Amygdala (tissue), 56 donors: ENCODE measurements around the gene PTPRN2.
"Not testable (repeated sequence)": the region's sequence is repeated elsewhere in the genome, so short reads cannot be mapped to it uniquely, and the experiment has no call there.

Experiments
- DNase-seq, 56 donors: peaks; one replicate each; lab custom pipeline; 2025; lab: John Stamatoyannopoulos, UW

The PTPRN2 gene

DNA sequence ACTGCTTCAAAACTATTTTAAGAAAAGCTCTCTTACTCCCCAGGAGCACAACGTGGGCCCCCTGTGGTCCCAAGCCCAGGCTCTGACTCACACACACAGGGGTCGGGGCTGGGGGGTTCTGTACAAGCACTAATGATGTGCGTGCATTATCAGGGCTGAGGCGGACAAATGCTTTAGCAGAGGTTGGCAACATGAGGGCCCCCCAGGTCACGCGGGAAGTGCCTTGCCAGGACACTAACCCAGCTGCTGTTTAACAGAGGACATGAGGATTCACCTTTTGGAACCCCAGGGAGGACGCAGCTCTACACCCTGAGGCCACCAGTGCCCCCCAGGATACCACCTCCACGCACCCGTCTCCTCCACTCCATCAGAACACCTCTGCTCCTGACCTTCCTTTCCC is 908.0 kb downstream of the PTPRN2 start:
- no peak for DNase-seq

DNA sequence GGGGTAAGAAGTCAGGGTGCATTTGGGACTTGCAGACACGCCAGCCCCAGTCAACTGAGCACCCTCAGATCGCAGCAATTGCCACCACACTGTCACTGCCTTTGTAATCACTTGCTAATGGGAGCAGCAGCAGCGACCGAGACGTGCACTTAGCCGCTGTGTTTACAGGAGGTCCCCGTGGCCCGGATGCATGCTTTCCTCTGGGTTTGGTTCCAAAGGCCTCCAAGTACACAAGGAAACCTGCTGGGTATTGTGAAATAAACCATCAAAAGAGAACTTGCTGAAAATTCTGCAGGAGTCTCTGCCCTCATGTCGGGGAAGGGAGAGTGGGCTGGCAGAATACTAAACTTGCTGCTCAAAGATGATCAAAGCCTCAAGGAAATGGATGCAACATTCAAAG is 909.1 kb downstream of the PTPRN2 start:
- DNase-seq: peak in 1 of 56 donors; percentile 24

DNA sequence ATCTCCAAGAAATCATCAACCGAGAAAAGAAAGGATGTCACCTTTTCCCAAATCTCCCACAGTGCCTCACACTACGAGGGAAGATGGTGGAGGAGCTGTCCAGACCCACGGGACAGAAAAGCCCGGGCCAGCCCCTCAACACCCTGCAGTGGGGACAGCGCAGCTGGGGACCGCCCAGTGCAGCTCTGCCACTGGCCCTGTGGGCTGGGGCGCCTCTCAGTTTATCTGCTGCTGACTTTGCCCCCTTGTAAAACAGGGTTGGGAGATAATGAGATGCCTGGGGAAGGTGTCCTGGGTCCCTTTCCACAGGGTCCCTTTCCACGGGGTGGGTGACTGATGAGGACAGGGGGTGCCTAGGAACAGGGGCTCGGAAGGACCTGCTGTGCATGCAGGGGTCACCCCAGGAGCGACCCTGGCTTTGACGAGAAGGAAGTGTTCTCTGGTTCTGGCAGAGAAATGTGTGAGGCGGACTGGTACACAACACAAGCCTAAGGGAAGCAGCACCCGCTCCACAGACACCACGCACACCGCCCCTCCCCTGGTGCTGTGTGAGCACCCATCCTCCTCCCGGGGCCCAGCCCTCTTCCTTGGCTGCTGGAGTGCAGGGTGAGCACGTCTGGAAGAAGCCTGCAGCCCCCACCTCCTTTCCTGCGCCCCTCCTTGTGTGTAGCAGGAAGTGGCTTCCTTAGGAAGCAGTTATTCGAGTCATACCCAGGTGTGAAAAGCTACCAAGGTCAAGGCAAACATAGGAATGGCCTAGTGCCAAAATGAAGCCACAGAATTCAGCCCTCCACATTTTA is 911.0 kb downstream of the PTPRN2 start:
- no peak for DNase-seq

DNA sequence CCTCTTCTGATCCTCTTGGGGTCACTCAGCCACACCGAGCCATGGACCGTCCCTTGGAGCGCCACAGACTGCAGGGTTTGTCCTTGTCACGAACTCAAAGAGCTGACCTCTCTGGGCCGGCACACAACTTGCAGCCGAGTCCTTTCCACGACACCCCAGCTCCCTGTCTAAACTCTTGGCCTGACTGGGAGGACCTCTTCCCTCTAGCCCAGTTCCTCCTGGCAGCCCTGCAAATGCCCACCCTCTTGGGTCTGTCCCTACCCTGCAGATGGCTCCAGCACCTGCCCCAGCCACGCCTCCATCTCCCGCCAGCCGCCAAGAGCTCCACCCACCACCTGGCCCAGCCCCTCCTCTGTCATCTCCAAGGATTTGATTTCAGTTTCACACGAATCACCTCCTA is 911.6 kb downstream of the PTPRN2 start:
- DNase-seq: no peak

DNA sequence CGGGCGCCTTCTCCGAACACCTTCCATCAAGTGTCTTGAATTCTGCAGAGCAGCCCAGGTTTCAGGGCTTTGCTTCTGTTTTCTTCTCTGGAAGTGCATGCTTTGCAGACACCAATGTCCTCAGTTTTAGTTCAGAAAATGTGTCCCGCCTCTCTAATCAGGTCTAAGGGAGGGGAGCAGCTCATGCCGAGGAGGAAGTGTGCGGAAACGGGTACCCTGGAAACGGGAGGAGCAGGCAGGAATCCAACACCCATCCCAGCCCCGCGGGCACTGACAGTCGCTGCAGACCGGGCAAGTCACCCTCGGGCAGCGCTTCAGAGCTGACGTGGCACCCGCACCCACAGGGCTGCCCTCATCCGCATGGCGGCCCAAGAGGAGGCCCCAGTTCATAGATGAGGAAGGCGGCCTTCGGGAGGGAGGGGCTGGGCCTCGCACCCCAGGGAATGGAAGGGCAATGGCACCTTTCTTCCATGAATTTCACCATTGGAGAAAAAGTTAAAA is 912.1 kb downstream of the PTPRN2 start:
- DNase-seq: no peak

DNA sequence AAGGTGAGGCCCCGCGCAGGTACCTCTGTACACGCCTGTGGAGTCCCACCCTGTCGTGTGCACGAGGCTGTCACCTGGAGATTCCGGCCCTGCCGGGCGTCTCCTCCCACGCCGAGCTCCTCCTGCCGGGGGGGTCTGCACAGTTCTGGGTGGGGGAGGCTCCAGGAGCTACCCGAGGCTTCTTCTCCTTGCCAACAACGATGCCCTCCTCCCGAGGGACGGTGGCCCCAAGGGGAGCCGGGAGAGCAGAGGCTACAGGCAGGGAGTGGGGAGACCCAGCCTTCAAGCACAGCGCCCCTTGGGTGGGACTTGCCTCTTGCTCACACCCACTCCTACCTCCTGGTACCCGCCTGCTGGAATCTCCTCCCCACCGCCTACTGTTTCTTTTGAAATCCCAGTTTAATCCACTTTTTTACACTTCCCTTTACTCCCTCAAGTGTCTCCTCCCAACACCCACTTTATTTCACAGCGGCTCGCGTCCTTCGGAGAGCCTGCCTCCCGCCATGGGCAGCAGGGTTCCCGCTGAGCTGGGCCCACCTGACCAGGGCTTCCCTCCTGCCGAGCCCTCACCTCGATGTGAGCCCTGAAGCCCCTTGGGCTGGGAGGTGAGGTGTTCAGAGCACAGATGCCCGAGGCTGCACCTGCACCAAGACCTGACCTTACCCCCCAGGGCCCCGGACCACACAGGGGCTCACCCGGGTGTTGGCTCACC is 912.8 kb downstream of the PTPRN2 start:
- DNase-seq: no peak

DNA sequence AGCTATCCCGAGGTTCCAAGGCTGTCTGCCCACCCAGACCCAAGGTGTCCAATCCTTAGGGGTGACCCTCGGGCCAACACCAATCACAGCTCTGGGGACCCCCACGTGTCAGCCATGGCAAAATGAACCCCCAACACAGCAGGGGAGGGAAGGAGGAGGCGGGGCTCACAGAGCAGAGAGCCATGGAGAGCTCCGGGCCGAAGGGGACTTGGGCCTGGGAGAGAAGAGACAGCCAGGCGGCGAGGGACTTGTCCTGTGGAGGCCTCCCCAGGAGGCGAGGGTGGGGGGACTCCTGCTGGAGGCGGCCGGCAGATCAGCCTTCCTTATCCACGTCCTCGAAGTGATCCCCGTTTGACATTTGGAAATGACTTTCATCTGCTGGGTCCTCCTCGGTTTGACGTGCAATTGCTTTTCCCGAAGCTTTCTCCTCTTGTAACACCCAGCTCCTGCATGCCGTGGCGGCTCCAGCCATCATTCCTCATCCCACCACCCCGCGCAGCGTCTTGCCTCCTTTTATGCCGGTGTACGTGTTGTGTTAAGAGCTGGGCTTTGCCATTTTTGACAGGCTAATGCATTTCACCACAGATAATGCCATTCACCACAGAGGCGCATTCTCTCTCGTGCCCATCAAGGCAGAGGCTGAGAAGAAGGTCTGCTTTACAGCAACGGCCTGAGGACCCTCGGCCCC is 913.5 kb downstream of the PTPRN2 start:
- DNase-seq: no peak

DNA sequence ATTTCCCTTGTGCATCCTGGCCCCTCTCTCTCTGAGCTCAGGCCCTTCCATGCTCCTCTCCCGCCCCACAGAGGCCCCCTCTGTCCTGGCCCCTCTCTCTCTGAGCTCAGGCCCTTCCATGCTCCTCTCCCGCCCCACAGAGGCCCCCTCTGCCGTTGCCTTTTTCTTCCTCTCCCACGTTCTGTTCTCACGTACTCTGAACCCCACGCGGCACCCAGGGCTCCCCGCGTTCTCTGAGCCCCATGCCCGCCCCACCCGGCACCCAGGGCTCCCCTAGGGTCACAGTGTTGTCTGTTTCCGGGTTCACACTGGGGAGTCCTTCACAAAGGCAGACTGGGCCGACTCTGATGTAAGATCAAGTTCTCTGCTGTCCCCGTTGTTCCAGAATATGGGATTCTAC is 914.0 kb downstream of the PTPRN2 start:
- DNase-seq: no peak

DNA sequence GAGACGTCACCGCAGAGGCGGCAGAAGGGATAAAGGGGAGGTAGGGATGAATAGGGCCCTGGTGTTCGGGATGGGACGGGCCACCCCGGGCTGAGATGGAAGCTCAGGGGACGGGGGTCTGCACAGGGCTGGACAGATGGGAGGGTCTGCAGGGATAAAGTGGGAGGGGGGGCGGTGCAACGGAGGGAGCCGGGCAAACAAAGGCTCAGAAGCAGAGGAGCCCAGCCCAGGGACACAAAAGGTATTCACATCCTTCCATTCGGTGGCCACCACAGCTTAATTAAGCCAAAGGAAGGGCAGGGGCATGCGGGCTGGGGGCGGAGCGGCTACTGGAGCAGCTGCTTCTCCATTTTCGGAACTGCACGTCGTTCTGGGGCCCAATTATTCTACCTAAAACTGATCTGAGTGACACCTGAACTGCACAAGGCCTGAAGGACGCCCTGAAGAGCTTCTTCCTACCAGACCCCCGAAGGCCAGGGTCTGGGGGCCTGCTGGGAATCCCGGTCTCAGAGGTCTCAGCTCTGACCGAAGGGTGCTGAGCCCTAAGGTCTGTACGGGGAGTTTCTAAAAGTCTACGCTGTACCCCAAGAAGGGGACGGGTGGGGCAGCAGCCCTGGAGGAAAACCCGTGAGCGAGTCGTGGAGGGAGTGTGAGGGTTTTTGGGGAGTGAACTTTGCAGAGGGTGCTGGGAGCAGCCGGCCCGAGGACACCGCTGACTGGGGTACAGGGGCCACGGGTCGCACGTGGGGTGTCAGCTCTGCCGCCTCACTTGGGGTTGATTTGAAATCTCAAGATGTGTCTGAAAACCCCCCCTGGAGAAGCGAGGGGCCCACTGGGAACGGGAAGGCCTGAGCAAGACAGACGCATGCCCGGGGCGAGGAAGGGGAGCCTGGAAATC is 916.0 kb downstream of the PTPRN2 start:
- no peak for DNase-seq

DNA sequence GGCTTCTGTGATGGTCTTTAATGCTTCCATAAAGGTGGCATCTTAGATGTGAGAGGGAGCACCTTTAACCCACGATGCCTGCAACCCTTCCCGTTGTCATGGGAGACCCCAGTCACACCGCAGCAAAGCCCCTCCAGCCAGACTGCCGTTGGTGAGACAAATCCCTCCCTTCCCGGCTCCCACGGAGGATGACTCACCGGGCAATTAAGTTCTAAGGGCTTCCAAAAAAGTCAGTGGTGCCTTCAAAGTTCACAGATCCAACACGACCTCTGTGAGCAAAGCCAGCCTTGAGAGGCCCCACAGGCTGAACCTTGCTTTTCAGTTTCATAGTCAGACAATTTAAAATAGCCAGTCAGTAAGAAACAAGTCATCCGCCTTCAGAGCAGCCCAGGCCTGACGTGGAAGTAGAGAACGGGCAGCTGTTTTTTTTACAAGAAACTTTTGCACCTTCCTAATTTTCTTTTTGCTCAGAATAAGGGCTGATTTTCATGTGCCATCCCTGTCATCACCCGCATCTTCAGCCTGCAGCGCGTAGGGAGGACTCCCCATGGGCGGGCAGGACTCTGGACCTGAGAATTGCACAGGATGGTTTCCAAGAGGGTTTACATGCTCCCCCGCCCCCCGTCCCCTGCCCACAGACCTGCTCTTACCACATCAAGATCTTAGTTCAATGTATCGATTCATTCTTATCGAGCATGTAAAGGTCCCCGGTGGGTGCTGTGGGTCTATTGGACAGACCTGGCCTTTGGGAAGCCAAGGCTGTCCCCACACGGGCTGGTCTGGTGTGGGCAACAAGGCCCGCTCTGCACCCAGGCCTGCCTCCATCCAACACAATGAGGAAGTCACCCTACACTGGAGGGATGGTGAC is 916.9 kb downstream of the PTPRN2 start:
- DNase-seq: no peak

DNA sequence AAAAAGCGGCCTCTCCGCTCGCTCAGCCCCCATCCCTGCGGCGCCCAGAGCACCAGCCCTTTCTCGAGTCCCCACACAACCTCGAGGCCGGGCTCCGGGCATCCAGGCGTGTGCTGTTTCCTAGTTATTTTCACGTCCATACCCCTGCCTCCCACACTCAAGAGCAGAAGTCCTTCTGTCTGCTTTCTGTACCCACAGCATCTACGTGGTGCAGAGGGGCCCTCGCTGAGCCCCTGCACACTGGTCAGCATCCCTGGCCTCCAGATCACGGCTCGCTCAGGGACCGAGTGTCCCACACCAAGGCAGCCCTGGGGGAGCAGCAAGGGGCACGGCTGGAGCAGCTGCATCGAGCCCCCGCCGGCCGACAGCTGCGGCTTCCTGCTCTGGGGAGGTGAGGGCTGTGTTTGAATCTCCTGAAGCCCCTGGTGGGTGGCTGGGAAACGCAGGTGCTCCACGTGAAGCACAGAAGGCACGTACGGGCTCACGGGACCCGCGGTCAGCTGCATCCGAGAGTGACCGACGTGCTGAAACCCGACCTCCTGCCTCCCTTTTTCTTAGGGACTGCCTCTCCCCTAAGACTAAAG is 917.8 kb downstream of the PTPRN2 start:
- no peak for DNase-seq

DNA sequence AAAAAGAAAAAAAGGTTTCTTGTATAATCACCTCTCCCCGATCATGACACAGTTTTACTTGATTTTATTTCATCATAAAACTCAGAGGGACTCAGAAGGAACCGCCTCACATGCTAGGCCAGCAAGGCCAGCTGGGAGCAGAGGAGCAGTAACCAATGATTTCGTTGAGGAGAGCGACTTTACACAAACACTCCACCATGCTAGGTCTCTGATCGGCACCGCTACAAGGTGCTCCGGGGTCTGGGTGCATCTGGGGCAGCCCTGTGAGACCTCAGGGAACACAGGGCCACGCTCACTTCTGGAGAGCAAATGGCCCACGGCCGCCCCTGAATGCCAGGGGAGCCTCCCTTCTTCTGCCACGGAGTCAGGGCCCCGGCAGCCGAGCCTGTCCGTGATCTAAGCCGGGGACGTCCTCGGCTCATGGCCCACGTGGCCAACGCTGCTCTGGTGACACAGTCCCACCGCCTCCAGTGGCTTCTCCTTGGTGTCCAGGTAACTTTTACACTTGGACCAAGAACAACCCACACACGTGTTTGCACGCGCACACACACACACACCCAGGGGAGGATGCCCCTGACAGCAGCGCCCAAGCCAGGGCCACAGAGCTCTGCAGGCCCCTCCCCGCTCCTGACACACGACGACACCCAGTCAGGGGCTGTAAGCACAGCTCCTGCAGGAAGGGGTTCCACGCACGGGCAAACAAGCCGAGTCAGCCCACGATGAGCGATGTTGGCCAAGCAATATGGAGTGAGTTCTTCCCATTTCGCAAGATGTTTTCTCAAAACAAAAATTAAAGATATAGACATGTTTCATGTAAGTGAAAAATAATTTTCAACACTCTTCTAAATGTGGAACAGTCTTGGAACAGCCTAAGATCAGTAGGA is 918.5 kb downstream of the PTPRN2 start:
- DNase-seq: no peak

DNA sequence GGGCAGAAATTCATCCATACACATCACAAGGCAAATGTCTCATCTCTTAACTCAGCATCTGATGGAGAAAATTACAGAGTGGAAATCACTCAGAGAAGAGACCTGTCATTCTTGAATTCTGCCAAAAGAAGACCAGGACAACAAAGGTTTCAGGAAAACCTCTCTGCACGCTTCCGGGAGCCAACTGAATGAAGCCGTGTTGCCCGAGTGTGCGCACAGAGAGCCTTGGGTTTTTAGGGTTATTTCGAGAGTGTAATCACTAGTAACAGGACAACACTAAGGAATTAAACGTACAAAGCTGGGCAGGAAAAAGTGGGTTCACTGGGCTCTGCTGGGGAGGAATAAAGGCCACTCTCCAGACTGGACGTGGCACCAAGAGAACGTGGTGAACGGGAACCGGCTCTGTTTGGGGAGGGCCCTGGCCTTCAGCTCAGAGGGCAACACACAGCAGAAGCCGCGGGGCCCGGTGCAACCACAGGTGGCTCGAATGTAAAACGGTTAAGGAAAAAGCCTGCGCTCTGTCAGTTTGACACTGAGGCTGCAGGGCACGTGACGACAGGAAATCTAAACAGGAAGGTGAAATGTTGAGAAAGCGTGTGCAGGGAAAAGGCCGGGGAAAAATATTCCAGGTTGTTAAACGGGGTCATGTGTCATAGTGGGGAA is 919.3 kb downstream of the PTPRN2 start:
- no peak for DNase-seq

DNA sequence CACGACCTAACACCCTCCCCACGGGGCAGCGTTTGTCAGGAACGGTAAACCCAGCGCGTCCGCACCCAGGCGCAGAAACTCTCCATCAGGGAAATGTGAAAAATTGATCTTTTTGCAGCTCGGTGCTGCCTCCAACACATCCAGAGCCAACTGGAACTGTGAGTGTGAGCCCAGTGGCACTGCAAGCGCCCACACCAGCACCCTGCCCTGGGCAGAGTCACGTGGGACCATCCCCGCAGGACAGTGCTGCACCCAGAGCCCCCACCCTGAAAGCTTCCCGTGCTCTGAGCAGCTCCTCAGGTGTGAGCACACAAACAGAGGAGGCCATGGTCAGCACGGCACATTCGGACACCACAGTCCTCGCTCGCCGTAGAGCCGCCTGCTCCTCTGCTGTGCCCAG is 919.9 kb downstream of the PTPRN2 start:
- DNase-seq: no peak

DNA sequence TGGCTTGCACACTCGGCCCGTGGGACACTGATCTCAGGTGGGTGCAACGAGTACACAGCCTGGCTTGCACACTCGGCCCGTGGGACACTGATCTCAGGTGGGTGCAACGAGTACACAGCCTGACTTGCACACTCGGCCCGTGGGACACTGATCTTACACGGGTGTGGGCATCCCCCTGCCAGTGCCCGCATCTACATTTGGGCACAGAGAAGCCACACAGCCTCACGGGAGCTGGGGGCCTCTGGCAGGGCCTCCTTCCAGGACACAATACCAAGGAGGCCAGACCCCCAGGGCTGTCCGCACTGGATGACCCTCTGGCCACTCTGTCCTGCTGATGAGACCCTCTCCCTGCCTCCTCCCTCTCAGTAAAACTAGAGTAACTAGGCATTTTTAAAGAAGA is 920.4 kb downstream of the PTPRN2 start:
- DNase-seq: no peak

DNA sequence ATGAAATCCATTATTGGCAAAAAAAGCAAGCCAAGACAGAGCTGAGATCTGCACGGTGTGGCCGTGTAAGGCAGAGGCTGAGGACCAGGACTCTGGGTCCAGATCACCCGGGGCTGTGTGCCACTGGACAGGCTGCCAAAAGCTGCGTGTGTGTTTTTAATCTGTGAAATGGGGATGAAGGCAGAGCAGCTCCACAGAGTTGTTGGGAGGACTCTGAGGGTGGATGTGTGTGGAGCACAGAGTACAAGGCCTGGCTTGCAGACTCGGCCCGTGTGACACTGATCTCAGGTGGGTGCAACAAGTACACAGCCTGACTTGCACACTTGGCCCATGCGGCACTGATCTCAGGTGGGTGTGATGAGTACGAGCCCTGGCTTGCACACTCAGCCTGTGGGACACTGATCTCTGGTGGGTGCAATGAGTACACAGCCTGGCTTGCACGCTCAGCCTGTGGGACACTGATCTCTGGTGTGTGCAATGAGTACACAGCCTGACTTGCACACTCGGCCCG is 921.0 kb downstream of the PTPRN2 start:
- DNase-seq: no peak

DNA sequence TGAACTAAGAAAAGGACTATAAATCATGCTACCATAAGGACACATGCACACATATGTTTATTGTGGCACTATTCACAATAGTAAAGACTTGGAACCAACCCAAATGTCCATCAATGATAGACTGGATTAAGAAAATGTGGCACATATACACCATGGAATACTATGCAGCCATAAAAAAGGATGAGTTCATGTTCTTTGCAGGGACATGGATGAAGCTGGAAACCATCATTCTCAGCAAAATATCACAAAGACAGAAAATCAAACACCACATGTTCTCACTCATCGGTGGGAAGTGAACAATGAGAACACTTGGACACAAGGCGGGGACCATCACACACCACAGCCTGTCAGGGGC is 922.0 kb downstream of the PTPRN2 start:
- DNase-seq: not testable (repeated sequence)
